ENCODE measurements around the gene NUP62CL. TPM values are rescaled to one million over a fixed set of nuclear protein-coding genes. Genes with fewer than 3 reads are reported as not detected.

NUP62CL gene
- total RNA-seq, 1 experiment from 2014 or later, result 21.1 TPM

DNA sequence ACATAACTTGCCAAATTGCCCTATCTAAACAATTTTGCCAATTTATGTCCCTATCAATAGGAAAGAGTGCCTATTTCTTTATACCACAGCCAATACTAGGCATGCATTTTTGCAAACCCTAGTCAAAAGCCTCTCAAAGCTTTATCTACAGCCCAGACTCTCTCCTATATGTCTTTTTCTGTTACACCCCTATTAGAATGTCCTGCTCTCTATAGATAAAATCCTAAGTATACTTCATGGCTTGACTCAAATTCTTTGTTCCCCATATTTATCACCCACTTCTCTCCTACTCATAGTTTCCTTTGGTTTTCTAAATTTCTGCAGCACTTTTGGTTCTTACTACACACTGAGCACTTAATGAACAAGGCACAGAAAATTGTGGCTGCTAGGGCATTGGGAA, 38.0 kb downstream of the NUP62CL start:
- Histone ChIP-seq H3K9me3 (ENCODE audit: control insufficient read depth in 1 of 2, insufficient read depth in 1 of 2, low read depth in 1 of 2, low read length in 2 of 2) (no peaks in the 10 kb centered on the region), H2AFZ (ENCODE audit: low read depth, low read length, poor library complexity, severe bottlenecking) (no peak overlapping the region), H3K4me1 (ENCODE audit: control insufficient read depth in 1 of 2, insufficient read depth in 2 of 2, low read length in 2 of 2) (no peaks in the 10 kb centered on the region), H3K36me3 (ENCODE audit: control insufficient read depth in 1 of 2, insufficient read depth in 2 of 2, low read length in 2 of 2) (no peaks in the 10 kb centered on the region), H3K27me3 (ENCODE audit: insufficient read depth, low read length) (no peaks in the 10 kb centered on the region), H3K79me2 (ENCODE audit: insufficient read depth, low read length) (no peaks in the 10 kb centered on the region), H3K4me3 (replicated peaks in 1 of 2; ENCODE audit: low read depth in 1 of 2, low read length in 2 of 2) (no peak overlapping the region), H3K9ac (ENCODE audit: low read length) (no peak overlapping the region), H3K27ac (ENCODE audit: low read depth, low read length) (no peak overlapping the region), H3K9me2 (ENCODE audit: insufficient read depth) (no peaks in the 10 kb centered on the region), H4K20me1 (ENCODE audit: insufficient read depth) (no peaks in the 10 kb centered on the region), H3K4me2 (ENCODE audit: low read length) (no peak overlapping the region)
- no peak for TF ChIP-seq EZH2phosphoT487 (IDR thresholded peaks at IDR 0.05; ENCODE audit: borderline replicate concordance)
- no peak for TF ChIP-seq EGR1 (IDR thresholded peaks at IDR 0.05; ENCODE audit: low read depth)
- no peak for TF ChIP-seq YY1 (IDR thresholded peaks at IDR 0.05; ENCODE audit: extremely low read depth, insufficient replicate concordance, low read depth, low read length)
- no peak for TF ChIP-seq ZNF274 (IDR thresholded peaks at IDR 0.05; ENCODE audit: low read depth, low read length)
- no peak for TF ChIP-seq EZH2 (IDR thresholded peaks at IDR 0.05)
- no peak for TF ChIP-seq SIN3A (IDR thresholded peaks at IDR 0.05; ENCODE audit: low read depth)
- TF ChIP-seq TCF7L2 (IDR thresholded peaks at IDR 0.05; ENCODE audit: borderline replicate concordance, extremely low read depth, insufficient read depth, insufficient read length), result no peak
- TF ChIP-seq RAD21 (IDR thresholded peaks at IDR 0.05; ENCODE audit: low read depth), result no peak
- TF ChIP-seq SP1 (IDR thresholded peaks at IDR 0.05; ENCODE audit: low read depth), result no peak
- TF ChIP-seq, protein P1, sequence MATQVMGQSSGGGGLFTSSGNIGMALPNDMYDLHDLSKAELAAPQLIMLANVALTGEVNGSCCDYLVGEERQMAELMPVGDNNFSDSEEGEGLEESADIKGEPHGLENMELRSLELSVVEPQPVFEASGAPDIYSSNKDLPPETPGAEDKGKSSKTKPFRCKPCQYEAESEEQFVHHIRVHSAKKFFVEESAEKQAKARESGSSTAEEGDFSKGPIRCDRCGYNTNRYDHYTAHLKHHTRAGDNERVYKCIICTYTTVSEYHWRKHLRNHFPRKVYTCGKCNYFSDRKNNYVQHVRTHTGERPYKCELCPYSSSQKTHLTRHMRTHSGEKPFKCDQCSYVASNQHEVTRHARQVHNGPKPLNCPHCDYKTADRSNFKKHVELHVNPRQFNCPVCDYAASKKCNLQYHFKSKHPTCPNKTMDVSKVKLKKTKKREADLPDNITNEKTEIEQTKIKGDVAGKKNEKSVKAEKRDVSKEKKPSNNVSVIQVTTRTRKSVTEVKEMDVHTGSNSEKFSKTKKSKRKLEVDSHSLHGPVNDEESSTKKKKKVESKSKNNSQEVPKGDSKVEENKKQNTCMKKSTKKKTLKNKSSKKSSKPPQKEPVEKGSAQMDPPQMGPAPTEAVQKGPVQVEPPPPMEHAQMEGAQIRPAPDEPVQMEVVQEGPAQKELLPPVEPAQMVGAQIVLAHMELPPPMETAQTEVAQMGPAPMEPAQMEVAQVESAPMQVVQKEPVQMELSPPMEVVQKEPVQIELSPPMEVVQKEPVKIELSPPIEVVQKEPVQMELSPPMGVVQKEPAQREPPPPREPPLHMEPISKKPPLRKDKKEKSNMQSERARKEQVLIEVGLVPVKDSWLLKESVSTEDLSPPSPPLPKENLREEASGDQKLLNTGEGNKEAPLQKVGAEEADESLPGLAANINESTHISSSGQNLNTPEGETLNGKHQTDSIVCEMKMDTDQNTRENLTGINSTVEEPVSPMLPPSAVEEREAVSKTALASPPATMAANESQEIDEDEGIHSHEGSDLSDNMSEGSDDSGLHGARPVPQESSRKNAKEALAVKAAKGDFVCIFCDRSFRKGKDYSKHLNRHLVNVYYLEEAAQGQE (IDR thresholded peaks at IDR 0.05; ENCODE audit: low read depth), result no peak
- TF ChIP-seq, protein P2, sequence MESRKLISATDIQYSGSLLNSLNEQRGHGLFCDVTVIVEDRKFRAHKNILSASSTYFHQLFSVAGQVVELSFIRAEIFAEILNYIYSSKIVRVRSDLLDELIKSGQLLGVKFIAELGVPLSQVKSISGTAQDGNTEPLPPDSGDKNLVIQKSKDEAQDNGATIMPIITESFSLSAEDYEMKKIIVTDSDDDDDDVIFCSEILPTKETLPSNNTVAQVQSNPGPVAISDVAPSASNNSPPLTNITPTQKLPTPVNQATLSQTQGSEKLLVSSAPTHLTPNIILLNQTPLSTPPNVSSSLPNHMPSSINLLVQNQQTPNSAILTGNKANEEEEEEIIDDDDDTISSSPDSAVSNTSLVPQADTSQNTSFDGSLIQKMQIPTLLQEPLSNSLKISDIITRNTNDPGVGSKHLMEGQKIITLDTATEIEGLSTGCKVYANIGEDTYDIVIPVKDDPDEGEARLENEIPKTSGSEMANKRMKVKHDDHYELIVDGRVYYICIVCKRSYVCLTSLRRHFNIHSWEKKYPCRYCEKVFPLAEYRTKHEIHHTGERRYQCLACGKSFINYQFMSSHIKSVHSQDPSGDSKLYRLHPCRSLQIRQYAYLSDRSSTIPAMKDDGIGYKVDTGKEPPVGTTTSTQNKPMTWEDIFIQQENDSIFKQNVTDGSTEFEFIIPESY (IDR thresholded peaks at IDR 0.05; ENCODE audit: extremely low read depth, insufficient replicate concordance, low read length), result no peak
- no peak for TF ChIP-seq POLR2A (IDR thresholded peaks at IDR 0.05; ENCODE audit: borderline replicate concordance, extremely low read depth, insufficient read depth, insufficient read length)
- TF ChIP-seq ATF3 (IDR thresholded peaks at IDR 0.05), result no peak
- TF ChIP-seq MAX (IDR thresholded peaks at IDR 0.05), result no peak
- BruUV-seq (replicated peaks), result no TSS peak
- ChIA-PET RAD21 (ENCODE audit: low non-redundant PET in 1 of 2, low total read pairs in 2 of 2, uncharacterized antibody in 2 of 2, unreplicated experiment in 2 of 2) (no interaction called here), POLR2A (no interaction called here), CTCF (no interaction called here)
- intact Hi-C loops (cut with micrococcal nuclease), result no loop called here
- no peak for ATAC-seq
- DNase-seq (ENCODE audit: low read depth, low spot score), result no peak

All from HCT116 (cell line).